ENCODE data around the gene MPZL2. TPM values are rescaled to one million over a fixed set of nuclear protein-coding genes. Genes with fewer than 3 reads are reported as not detected.

MPZL2 gene
- total RNA-seq, 3 donors from 2014 or later, result 9.0 to 12.9 (median 12.8) TPM

DNA sequence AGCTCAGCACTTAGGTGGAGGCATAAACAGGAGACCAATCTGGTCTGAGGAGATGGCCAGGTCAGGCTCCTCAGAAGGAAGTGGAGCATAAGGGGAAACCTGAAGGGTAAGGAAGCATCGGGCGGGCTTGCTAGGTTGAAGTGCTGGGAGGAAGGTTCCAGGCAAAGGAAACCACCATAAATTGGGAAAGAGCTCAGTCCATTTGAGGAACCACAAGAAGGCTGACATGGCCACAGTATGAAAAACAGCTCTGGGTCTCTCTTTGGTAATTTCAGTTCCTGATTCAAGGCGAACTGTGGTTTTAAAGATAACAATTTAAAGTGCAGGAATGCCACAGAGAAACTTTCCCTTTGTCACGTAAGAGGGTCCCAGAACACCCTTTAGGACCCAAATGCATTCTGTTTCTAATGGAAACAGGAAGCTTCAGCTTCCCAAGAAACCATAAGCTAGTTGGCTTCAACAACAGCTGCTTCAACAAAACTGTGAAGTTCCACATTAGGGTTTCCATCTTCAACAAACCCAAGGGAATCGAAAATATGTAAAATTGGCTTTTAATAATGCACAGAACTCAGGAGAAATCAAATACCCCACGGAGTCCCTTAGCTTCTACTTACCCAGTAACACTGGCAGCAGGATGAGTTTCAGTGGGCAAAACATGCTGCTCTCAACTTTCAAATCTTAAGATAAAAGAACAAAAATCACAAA, 49.7 kb downstream of the MPZL2 start:
- Mint-ChIP-seq H3K4me1 (ENCODE audit: low read depth) (peaks cover 79% of the 10 kb centered on the region), H3K4me3 (peak overlapping the region; percentile 81), H3K36me3 (ENCODE audit: insufficient read depth) (peaks cover 42% of the 10 kb centered on the region), H3K27me3 (ENCODE audit: low read depth) (no peaks in the 10 kb centered on the region), H3K9me3 (no peaks in the 10 kb centered on the region)
- ATAC-seq (no peak), DNase-seq (no peak)

DNA sequence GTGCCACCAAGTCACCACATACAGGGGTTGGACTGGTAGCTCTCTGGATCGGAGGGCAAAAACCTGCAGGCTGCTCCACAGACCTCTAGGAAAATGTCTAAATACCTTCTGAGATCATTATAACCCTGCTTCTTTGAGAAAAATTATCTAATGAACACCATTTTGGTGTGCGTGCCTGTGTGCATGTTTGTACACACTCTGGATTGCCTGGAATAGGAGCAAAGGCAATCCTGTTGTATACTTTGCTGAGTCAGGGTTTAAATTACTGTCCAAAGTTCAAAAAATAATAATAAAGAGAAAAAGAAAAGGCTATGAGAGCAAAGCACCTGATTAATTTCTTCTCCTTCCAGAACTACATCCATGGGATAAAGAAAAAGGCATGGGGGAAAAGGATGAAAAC, 50.3 kb downstream of the MPZL2 start:
- H3K36me3 Mint-ChIP-seq (ENCODE audit: insufficient read depth), result peaks cover 44% of the 10 kb centered on the region
- H3K4me1 Mint-ChIP-seq (ENCODE audit: low read depth), result peaks cover 79% of the 10 kb centered on the region
- ATAC-seq, result no peak
- no peaks in the 10 kb centered on the region for H3K27me3 Mint-ChIP-seq (ENCODE audit: low read depth)
- H3K4me3 Mint-ChIP-seq, result peak overlapping the region; percentile 81
- no peaks in the 10 kb centered on the region for H3K9me3 Mint-ChIP-seq
- no peak for DNase-seq

DNA sequence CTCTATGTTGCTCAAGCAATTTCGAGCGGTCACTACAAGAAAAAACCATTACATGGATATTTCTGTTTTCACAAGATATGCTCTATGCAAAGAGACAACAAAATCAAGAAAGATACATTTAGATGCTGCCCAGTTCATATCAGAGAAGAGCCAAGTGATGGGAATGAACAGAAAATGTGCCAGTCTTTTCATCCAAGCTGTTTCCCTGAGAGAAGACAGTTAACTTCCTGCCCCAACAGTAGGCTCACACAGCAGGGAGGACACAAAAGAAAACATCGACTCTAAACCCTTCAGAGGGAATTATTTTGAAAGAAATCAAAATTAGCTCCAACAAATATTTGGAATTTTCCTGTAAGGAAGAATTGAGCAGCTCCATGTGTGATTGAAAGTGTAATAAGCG, 50.9 kb downstream of the MPZL2 start:
- H3K9me3 Mint-ChIP-seq, result no peaks in the 10 kb centered on the region
- no peaks in the 10 kb centered on the region for H3K27me3 Mint-ChIP-seq (ENCODE audit: low read depth)
- peaks cover 75% of the 10 kb centered on the region for H3K4me1 Mint-ChIP-seq (ENCODE audit: low read depth)
- H3K36me3 Mint-ChIP-seq (ENCODE audit: insufficient read depth), result peaks cover 46% of the 10 kb centered on the region
- H3K4me3 Mint-ChIP-seq, result peak overlapping the region; percentile 57
- no peak for ATAC-seq
- DNase-seq, result no peak

DNA sequence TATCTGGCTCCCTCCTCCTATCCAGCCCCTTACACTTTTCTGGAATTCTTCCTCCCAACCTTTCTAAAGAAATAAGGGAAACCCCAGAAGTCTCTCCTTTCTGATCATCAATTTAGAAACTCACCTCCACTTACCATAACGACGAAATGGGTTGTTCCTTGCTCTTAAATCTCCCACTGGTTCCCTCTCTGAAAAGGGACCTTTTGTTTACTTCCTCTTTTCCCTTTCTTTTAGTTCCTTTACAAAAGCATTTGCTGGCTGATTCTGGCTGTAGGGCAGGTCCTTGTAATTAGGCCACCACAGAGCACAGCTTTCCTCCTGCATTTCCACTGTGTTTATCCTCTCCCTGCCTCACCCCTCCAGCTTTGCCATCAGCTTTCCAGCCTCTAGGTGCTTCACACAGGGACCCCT, 51.3 kb downstream of the MPZL2 start:
- Mint-ChIP-seq H3K9me3 (no peaks in the 10 kb centered on the region), H3K4me1 (ENCODE audit: low read depth) (peaks cover 75% of the 10 kb centered on the region), H3K36me3 (ENCODE audit: insufficient read depth) (peaks cover 50% of the 10 kb centered on the region), H3K27me3 (ENCODE audit: low read depth) (no peaks in the 10 kb centered on the region), H3K4me3 (peak overlapping the region; percentile 57)
- ATAC-seq, result no peak
- DNase-seq, result no peak

DNA sequence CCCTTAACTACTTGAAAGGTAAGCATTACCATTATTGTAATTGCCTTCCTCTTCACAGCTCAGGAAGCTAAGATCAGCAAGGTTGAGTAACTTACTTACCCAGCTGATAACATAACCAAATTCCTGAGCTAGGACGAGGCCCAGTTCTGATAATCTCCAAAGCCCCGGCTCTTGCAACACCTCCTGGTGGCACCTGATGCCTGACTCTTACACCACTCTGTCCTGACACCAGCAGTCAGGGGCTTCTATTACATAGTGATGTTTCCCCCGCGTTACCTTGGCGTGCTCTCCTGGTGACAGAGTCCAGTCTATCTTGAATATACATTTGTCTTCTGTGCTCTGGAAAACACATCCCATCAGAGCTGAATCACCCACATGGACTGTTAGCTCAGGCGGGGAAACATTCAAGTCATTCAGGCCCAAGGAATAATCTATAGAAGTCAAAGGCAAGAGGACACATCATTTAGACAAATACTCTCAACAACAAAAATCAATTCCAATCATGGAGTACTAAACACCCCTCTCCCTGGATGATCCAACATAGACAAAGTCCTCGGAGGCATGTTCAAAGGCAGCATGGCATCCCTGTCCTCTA, 51.9 kb downstream of the MPZL2 start:
- DNase-seq, result no peak
- ATAC-seq, result no peak
- H3K4me1 Mint-ChIP-seq (ENCODE audit: low read depth), result peaks cover 72% of the 10 kb centered on the region
- peaks cover 52% of the 10 kb centered on the region for H3K36me3 Mint-ChIP-seq (ENCODE audit: insufficient read depth)
- H3K27me3 Mint-ChIP-seq (ENCODE audit: low read depth), result no peaks in the 10 kb centered on the region
- H3K9me3 Mint-ChIP-seq, result no peaks in the 10 kb centered on the region
- no peak overlapping the region for H3K4me3 Mint-ChIP-seq

DNA sequence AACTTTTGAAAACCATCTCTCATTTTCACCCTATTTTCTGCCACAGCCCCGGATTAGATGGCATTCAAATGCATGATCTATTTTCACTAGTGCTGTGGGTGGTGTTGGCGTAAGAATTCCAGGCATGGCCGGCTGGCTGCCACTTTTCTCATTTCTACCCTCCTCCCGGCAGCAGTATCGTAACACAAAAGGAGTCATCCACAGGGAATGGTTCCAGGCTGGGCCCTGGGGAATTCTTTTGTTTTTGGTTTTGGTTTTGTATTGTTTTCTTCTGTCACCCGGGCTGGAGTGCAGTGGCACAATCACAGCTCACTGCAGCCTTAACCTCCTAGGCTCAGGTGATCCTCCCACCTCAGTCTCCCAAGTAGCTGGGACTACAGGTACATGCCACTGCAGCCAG, 53.1 kb downstream of the MPZL2 start:
- ATAC-seq (no peak), DNase-seq (no peak)
- no peaks in the 10 kb centered on the region for H3K27me3 Mint-ChIP-seq (ENCODE audit: low read depth)
- no peak overlapping the region for H3K4me3 Mint-ChIP-seq
- H3K36me3 Mint-ChIP-seq (ENCODE audit: insufficient read depth), result peaks cover 64% of the 10 kb centered on the region
- H3K4me1 Mint-ChIP-seq (ENCODE audit: low read depth), result peaks cover 62% of the 10 kb centered on the region
- no peaks in the 10 kb centered on the region for H3K9me3 Mint-ChIP-seq

DNA sequence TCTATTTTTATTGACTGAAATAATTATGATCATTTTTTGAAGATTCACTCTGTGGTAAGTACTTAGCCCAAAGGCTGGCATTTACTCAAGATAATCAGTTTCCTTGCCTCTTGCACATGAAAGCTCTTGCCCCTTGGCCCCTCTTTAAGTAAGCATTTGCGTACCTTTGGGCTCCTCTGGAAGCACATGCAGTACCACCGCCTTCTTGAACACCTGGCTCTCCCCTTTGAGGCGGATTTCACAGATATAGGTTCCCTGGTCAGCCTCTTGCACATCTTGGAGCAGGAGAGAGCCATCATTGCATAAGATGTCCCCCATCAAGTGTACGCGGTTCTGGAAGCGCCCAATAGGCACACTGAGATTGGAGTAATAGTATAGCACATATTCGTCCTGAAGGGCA, 53.8 kb downstream of the MPZL2 start:
- peaks cover 56% of the 10 kb centered on the region for H3K4me1 Mint-ChIP-seq (ENCODE audit: low read depth)
- no peaks in the 10 kb centered on the region for H3K9me3 Mint-ChIP-seq
- peaks cover 71% of the 10 kb centered on the region for H3K36me3 Mint-ChIP-seq (ENCODE audit: insufficient read depth)
- ATAC-seq, result no peak
- DNase-seq, result no peak
- no peaks in the 10 kb centered on the region for H3K27me3 Mint-ChIP-seq (ENCODE audit: low read depth)
- no peak overlapping the region for H3K4me3 Mint-ChIP-seq

DNA sequence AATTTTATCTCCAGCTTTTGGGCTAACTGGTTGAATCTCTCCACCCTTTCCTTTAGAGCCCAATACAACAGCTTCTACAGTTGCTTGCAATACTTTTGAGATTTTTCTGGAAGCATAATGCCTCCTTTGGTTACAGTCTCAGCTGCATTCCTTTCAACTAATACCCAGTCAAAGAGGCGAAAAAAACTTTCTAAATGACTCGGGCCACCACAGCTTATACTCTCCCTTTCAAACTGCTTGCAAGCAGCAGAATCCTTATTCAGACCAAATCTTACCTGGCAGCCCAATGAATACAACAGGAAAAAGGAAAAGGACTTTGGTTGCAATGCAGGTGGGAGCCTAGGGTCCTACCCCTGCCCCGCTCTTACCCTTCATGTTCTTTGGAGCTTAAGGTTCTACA, 55.1 kb downstream of the MPZL2 start:
- peak; percentile 40 to 52 for ATAC-seq
- Mint-ChIP-seq H3K27me3 (ENCODE audit: low read depth) (no peaks in the 10 kb centered on the region), H3K9me3 (no peaks in the 10 kb centered on the region), H3K4me3 (no peak overlapping the region), H3K36me3 (ENCODE audit: insufficient read depth) (peaks cover 71% of the 10 kb centered on the region), H3K4me1 (ENCODE audit: low read depth) (peaks cover 43% of the 10 kb centered on the region)
- no peak for DNase-seq

DNA sequence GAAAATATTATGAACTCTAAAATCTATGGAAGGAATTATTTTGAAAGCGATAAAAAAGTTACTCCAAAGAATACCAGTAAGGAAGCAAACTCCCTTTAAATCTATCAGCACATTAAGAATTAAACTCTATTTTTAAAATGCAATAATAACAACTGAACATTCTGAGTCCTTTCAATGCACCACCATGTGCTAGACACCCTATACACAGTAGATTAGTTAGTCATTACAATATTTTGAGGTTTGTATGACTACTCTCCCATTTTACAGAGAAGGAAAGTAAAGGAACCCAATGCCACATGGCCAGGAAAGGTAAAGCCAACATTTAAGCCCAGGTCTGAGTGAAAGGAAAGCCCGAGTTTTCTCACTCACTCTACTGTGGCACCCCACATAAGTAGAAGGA, 57.0 kb downstream of the MPZL2 start:
- Mint-ChIP-seq H3K36me3 (ENCODE audit: insufficient read depth) (peaks cover 54% of the 10 kb centered on the region), H3K4me3 (no peak overlapping the region), H3K9me3 (no peaks in the 10 kb centered on the region), H3K27me3 (ENCODE audit: low read depth) (no peaks in the 10 kb centered on the region), H3K4me1 (ENCODE audit: low read depth) (peaks cover 23% of the 10 kb centered on the region)
- DNase-seq (no peak), ATAC-seq (peak; percentile 36 to 54)

DNA sequence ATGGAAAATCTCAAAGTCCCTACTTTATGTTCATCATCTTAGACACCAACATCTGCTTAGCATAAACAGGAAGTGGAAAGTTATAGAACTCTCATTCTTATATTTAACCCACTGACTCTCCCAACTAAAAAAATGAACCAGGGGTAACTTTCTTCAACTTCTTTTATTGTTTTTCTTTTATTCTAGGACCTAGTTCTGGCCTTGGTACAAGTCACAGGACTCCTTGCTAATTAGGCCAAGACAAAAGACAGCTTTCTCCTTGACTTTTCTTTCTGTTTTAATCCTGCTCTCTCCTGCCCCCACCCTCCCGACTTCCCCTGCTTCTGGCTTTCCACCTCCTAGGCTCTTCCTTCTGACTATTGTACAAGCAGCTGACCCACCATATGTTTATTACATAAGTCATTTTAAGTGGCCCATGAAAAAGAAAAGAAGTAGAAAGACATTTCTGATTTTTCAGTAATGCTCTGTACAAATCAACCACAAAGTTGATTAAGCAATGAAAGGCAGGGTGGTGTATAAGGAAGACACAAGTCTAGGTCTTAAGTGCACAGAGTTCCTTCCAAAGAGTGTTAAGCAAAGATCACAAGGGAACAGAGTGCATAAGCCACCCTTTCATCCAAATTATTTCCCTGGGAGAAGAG, 57.6 kb downstream of the MPZL2 start:
- H3K27me3 Mint-ChIP-seq (ENCODE audit: low read depth), result no peaks in the 10 kb centered on the region
- H3K36me3 Mint-ChIP-seq (ENCODE audit: insufficient read depth), result peaks cover 49% of the 10 kb centered on the region
- peak overlapping the region; percentile 42 for H3K4me3 Mint-ChIP-seq
- ATAC-seq (no peak), DNase-seq (no peak)
- no peaks in the 10 kb centered on the region for H3K9me3 Mint-ChIP-seq
- peaks cover 18% of the 10 kb centered on the region for H3K4me1 Mint-ChIP-seq (ENCODE audit: low read depth)

DNA sequence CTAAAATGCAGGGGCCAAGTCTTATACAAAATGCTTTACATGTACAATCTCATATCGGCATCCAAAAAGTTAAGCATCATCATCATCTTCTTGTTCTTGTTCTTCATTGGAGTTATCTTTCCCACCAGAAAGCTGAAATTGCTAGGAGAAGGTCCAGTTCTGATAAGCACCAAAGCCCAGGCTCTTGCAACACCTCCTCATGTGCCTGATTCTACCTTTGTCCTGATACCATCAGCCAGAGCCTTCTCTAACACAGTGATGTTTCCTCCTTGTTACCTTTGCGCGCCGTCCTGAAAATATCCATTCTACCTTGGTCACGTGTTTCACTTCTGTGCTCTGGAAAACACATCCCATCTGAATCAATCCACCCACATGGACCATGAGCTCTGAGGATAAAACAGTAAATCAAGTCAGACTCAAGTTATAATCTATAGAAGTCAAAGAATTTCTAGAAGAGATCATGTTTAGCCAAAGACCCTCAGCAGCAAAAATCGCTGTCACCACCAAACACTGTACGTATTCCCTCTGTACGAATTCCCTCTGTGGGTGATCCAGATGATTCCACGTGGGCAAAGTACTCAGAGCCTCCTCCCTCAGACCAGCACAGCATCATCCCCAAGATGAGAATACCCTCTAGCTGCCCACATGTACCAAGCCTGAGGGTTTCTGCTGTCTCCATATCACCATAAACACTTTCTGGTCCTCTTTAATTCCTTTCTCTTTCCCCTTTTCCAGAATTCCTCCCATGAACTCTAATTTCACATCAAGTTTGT, 58.3 kb downstream of the MPZL2 start:
- ATAC-seq (no peak), DNase-seq (no peak)
- H3K36me3 Mint-ChIP-seq (ENCODE audit: insufficient read depth), result peaks cover 45% of the 10 kb centered on the region
- no peaks in the 10 kb centered on the region for H3K9me3 Mint-ChIP-seq
- peaks cover 18% of the 10 kb centered on the region for H3K4me1 Mint-ChIP-seq (ENCODE audit: low read depth)
- H3K27me3 Mint-ChIP-seq (ENCODE audit: low read depth), result no peaks in the 10 kb centered on the region
- H3K4me3 Mint-ChIP-seq, result peak overlapping the region; percentile 42

Other genes with a start within 250 kb of the MPZL2 start
- under 1 TPM in 1 of 3 donors, not detected in 2; 0.08 TPM for gene TMPRSS4, start 187.2 kb downstream of the MPZL2 start, total RNA-seq
- gene SMIM35, start 177.3 kb downstream of the MPZL2 start, total RNA-seq, result not detected
- not detected for gene SCN4B, start 111.5 kb downstream of the MPZL2 start, total RNA-seq
- not detected for gene SCN2B, start 87.7 kb downstream of the MPZL2 start, total RNA-seq
- gene JAML, start 39.3 kb downstream of the MPZL2 start, total RNA-seq, result 100 to 1,000 TPM; 135 to 153 (median 137) TPM
- 10 to 100 TPM; 52.7 to 72.0 (median 56.4) TPM for gene MPZL3, start 11.9 kb downstream of the MPZL2 start, total RNA-seq
- 100 to 1,000 TPM; 371 to 436 (median 407) TPM for gene CD3E, start 40.4 kb upstream of the MPZL2 start, total RNA-seq
- gene CD3D, start 78.4 kb upstream of the MPZL2 start, total RNA-seq, result 100 to 1,000 TPM; 412 to 451 (median 427) TPM
- gene CD3G, start 80.0 kb upstream of the MPZL2 start, total RNA-seq, result 100 to 1,000 TPM in 2 of 3 donors, 10 to 100 TPM in 1; 86.4 to 105 (median 102) TPM
- gene UBE4A, start 95.3 kb upstream of the MPZL2 start, total RNA-seq, result 10 to 100 TPM; 43.7 to 45.1 (median 45.0) TPM
- gene ATP5MG, start 137.3 kb upstream of the MPZL2 start, total RNA-seq, result 100 to 1,000 TPM; 236 to 266 (median 251) TPM
- gene KMT2A, start 172.2 kb upstream of the MPZL2 start, total RNA-seq, result 10 to 100 TPM; 42.5 to 54.8 (median 44.1) TPM

All from activated T-cell treated with anti-CD3 and anti-CD28 coated beads, Interleukin-2, amount 50 U/mL, for 4 hours (primary cell).